ENCODE results near the gene ERN1. TPM values are rescaled to one million over a fixed set of nuclear protein-coding genes. Genes with fewer than 3 reads are reported as not detected.
A peak's percentile ranks its signal among the peaks of the same experiment; 100 is the strongest.

The ERN1 gene
- total and polyA plus RNA-seq, 2 of the 13 experiments (the other 11 are each of a cell fraction or from before 2014, with no cell fraction given), result 6.0 to 12.7 TPM

GRCh38 chr17:64080174-64080618 is 49.7 kb downstream of the ERN1 start:
- FAIRE-seq, result peak; percentile 34
- H3K9me3 ChIP-seq (ENCODE audit: low read length), result no peaks in the 10 kb centered on the region
- peak overlapping the region; percentile 84 for H3K27ac ChIP-seq (ENCODE audit: extremely low read length, insufficient read depth, low read length)
- WGBS (ENCODE audit: low lambda C conversion rate), result 26% methylated on average over 3 of the region's 3 CpGs
- BruUV-seq (replicated peaks), result no TSS peak
- peaks cover 84% of the 10 kb centered on the region for H3K4me1 ChIP-seq (ENCODE audit: insufficient read depth, low read length)
- H3K27me3 ChIP-seq (ENCODE audit: control insufficient read depth in 1 of 2, insufficient read depth in 2 of 2, low read length in 2 of 2), result no peaks in the 10 kb centered on the region
- intact Hi-C loops (cut with micrococcal nuclease; ENCODE audit: unreplicated experiment), result no loop called here
- ATAC-seq, result peak; percentile 5; the same call in 1 of the 3 replicates
- no peaks in the 10 kb centered on the region for H4K20me1 ChIP-seq (ENCODE audit: insufficient read depth, low read length)
- no peak overlapping the region for H2AFZ ChIP-seq (ENCODE audit: low read length)
- DNase-seq (ENCODE audit: low spot score), result peak; percentile 53
- peak overlapping the region in 1 of 3 experiments; percentile 12; a peak in 2 of 6 replicates for H3K4me3 ChIP-seq (replicated peaks in 1 of 3; ENCODE audit: insufficient read depth in 1 of 3, low read depth in 2 of 3, low read length in 3 of 3)
- in situ Hi-C loops (cut with HindIII; ENCODE audit: extremely low pct_ligation_motif_present, low pct_unique_long_range_greater_than_20kb), result no loop called here
- H3K79me2 ChIP-seq (ENCODE audit: insufficient read depth, low read length), result peaks cover 4% of the 10 kb centered on the region
- H3K9ac ChIP-seq (ENCODE audit: insufficient read depth, low read depth, low read length), result peak overlapping the region; percentile 51; the same call in 1 of the 2 replicates
- ChIA-PET CTCF (ENCODE audit: low intra/inter-chr PET ratio, low total read pairs) (no interaction called here), POLR2A (interaction anchor here (0.8 to 4.2 kb wide), 11 partner anchors 13 to 237 kb away, joined by 3 to 58 read pairs (median 3); partner anchors contain the start of gene ERN1)
- H3K4me2 ChIP-seq (ENCODE audit: low read depth, low read length), result peak overlapping the region; percentile 63
- peaks cover 6 to 18% of the 10 kb centered on the region in 2 experiments; a peak in 4 of 5 replicates for H3K36me3 ChIP-seq (replicated peaks in 1 of 2; ENCODE audit: control insufficient read depth in 1 of 2, insufficient read depth in 2 of 2, low read length in 2 of 2)
- TF ChIP-seq ZBTB4 (CRISPR knock-in tag; IDR thresholded peaks at IDR 0.05; ENCODE audit: borderline replicate concordance) (no peak), ZMYM2 (CRISPR knock-in tag; IDR thresholded peaks at IDR 0.05) (no peak), NR2F6 (IDR thresholded peaks at IDR 0.05) (no peak), NR2F6 (CRISPR knock-in tag; IDR thresholded peaks at IDR 0.05) (0 out of 2 replicates have a peak, but pooled peaks have one; percentile 18), NR2C2 (CRISPR knock-in tag; IDR thresholded peaks at IDR 0.05; ENCODE audit: borderline replicate concordance) (no peak), ZKSCAN8 (CRISPR knock-in tag; IDR thresholded peaks at IDR 0.05; ENCODE audit: borderline replicate concordance) (no peak), SUZ12 (IDR thresholded peaks at IDR 0.05; ENCODE audit: low read depth, low read length) (no peak), ZNF33B (CRISPR knock-in tag; IDR thresholded peaks at IDR 0.05) (0 out of 2 replicates have a peak, but pooled peaks have one; percentile 16), FOXP4 (CRISPR knock-in tag; IDR thresholded peaks at IDR 0.05) (peak; percentile 65; the same call in 1 of the 2 replicates), SRY (CRISPR knock-in tag; IDR thresholded peaks at IDR 0.05) (no peak), KDM2A (CRISPR knock-in tag; IDR thresholded peaks at IDR 0.05; ENCODE audit: borderline replicate concordance, low read depth) (no peak), KMT2B (CRISPR knock-in tag; IDR thresholded peaks at IDR 0.05) (no peak), SIN3B (IDR thresholded peaks at IDR 0.05; ENCODE audit: low read length) (no peak), EP300 (IDR thresholded peaks at IDR 0.05; ENCODE audit: low read depth in 2 of 2, low read length in 2 of 2) (peak in 1 of 2 experiments; percentile 58; a peak in 2 of 4 replicates), EP300 (CRISPR knock-in tag; IDR thresholded peaks at IDR 0.05; ENCODE audit: borderline replicate concordance) (peak; percentile 43; the same call in 1 of the 2 replicates), SPEN (CRISPR knock-in tag; IDR thresholded peaks at IDR 0.05; ENCODE audit: low read depth) (peak; percentile 32; the same call in 1 of the 2 replicates), ARNT (IDR thresholded peaks at IDR 0.05) (no peak), FOXA3 (CRISPR knock-in tag; IDR thresholded peaks at IDR 0.05) (peak; percentile 23; the same call in 1 of the 2 replicates), THAP11 (CRISPR knock-in tag; IDR thresholded peaks at IDR 0.05) (peak; percentile 40; the same call in 1 of the 2 replicates)

All from HepG2 (cell line).